CD14-positive monocyte (primary cell): ENCODE results near the gene FMNL3. TPM values are rescaled to one million over a fixed set of nuclear protein-coding genes. Genes with fewer than 3 reads are reported as not detected.

Experiments
- DNase-seq, 3 donors: peaks; one replicate each; pipeline ENCODE4 v3.0.0-alpha.2; 2011 to 2022
- H2AFZ ChIP-seq: 2 replicates; pipeline ENCODE4 v1.6.0; 2012; ENCODE audit warnings: mild to moderate bottlenecking, low read depth, low read length, inconsistent platforms; ENCODE audit not compliant: insufficient read depth, poor library complexity, severe bottlenecking
- H3K27ac ChIP-seq, 2 donors: 1 replicate in 1 of 2; 2 replicates in 1 of 2; pipeline ENCODE4 v1.5.1; 2012 to 2013; ENCODE audit warnings: low read length in 2 of 2, control low read depth in 1 of 2, inconsistent platforms in 1 of 2, low read depth in 1 of 2, mild to moderate bottlenecking in 1 of 2
- H3K27me3 ChIP-seq, 2 donors: one replicate each; pipeline versions ENCODE4 v1.6.0 to v1.6.1; 2011 to 2013; ENCODE audit warnings: low read length in 2 of 2; ENCODE audit not compliant: control insufficient read depth in 2 of 2, insufficient read depth in 2 of 2
- H3K36me3 ChIP-seq, 2 donors: replicated peaks in 1 of 2; 1 replicate in 1 of 2; 2 replicates in 1 of 2; pipeline versions ENCODE4 v1.5.1 to v1.6.1; 2012 to 2013; ENCODE audit warnings: low read length in 2 of 2, control low read depth in 1 of 2, inconsistent platforms in 1 of 2, mild to moderate bottlenecking in 1 of 2; ENCODE audit not compliant: insufficient read depth in 2 of 2, control insufficient read depth in 1 of 2
- H3K4me1 ChIP-seq, 2 donors: 1 replicate in 1 of 2; 2 replicates in 1 of 2; pipeline versions ENCODE4 v1.5.1 to v1.6.1; 2012 to 2013; ENCODE audit warnings: low read length in 2 of 2, control low read depth in 1 of 2, inconsistent platforms in 1 of 2, mild to moderate bottlenecking in 1 of 2, moderate library complexity in 1 of 2; ENCODE audit not compliant: insufficient read depth in 2 of 2, control insufficient read depth in 1 of 2
- H3K4me2 ChIP-seq: replicated peaks from 2 replicates; pipeline ENCODE3; 2012; ENCODE audit warnings: low read length, moderate library complexity, mild to moderate bottlenecking; ENCODE audit not compliant: poor library complexity, severe bottlenecking; ENCODE audit errors: extremely low read depth
- H3K4me3 ChIP-seq, 3 experiments: fragments of 200-600 bp in 1 of 3; sonication (generic) in 1 of 3; replicated peaks in 1 of 3; 1 replicate in 2 of 3; 2 replicates in 1 of 3; pipeline ENCODE4 v1.5.1; 2011 to 2013; ENCODE audit warnings: low read length in 3 of 3, mild to moderate bottlenecking in 3 of 3, control low read depth in 2 of 3, low read depth in 2 of 3, inconsistent platforms in 1 of 3, moderate library complexity in 1 of 3
- H3K79me2 ChIP-seq: 2 replicates; pipeline ENCODE4 v1.6.0; 2012; ENCODE audit warnings: mild to moderate bottlenecking, control low read depth, inconsistent platforms, low read length, moderate library complexity; ENCODE audit not compliant: insufficient read depth
- H3K9ac ChIP-seq: 2 replicates; pipeline ENCODE4 v1.6.0; 2017; ENCODE audit warnings: low read length, mild to moderate bottlenecking; ENCODE audit not compliant: insufficient read depth, poor library complexity, severe bottlenecking
- H3K9me3 ChIP-seq, 2 donors: replicated peaks in 1 of 2; 1 replicate in 1 of 2; 2 replicates in 1 of 2; pipeline versions ENCODE4 v1.5.1 to v1.6.1; 2012 to 2013; ENCODE audit warnings: low read length in 2 of 2, control low read depth in 1 of 2; ENCODE audit not compliant: control insufficient read depth in 1 of 2, insufficient read depth in 1 of 2
- H4K20me1 ChIP-seq: 2 replicates; pipeline ENCODE4 v1.6.0; 2012; ENCODE audit warnings: mild to moderate bottlenecking, low read length, control low read depth, moderate library complexity; ENCODE audit not compliant: insufficient read depth
- H3K27ac Mint-ChIP-seq, 7 donors: one replicate each; pipeline ENCODE4 v1.8.0; 2020; ENCODE audit warnings: mild to moderate bottlenecking in 7 of 7, mixed read lengths in 7 of 7, moderate library complexity in 6 of 7, inconsistent platforms in 2 of 7
- H3K27me3 Mint-ChIP-seq, 3 donors: one replicate each; pipeline ENCODE4 v1.8.0; 2021 to 2022; ENCODE audit warnings: low read depth in 3 of 3, mild to moderate bottlenecking in 3 of 3, mixed read lengths in 3 of 3, moderate library complexity in 3 of 3, inconsistent platforms in 1 of 3
- H3K36me3 Mint-ChIP-seq, 2 donors: one replicate each; pipeline ENCODE4 v1.8.0; 2020; ENCODE audit warnings: mixed read lengths in 2 of 2, inconsistent platforms in 1 of 2, mild to moderate bottlenecking in 1 of 2
- H3K4me1 Mint-ChIP-seq: one replicate; pipeline ENCODE4 v1.8.0; 2020; ENCODE audit warnings: mild to moderate bottlenecking, mixed read lengths
- H3K4me3 Mint-ChIP-seq, 2 donors: one replicate each; pipeline ENCODE4 v1.8.0; 2020; ENCODE audit warnings: mild to moderate bottlenecking in 2 of 2, mixed read lengths in 2 of 2, moderate library complexity in 1 of 2
- H3K9me3 Mint-ChIP-seq, 7 donors: one replicate each; pipeline ENCODE4 v1.8.0; 2020 to 2022; ENCODE audit warnings: mixed read lengths in 7 of 7, mild to moderate bottlenecking in 6 of 7, moderate library complexity in 6 of 7, inconsistent platforms in 2 of 7
- WGBS: methylation state at CpG from one replicate; pipeline ENCODE4 v1.1.5; 2013; ENCODE audit warnings: missing lambda C conversion rate; ENCODE audit not compliant: insufficient coverage; 5-methylcytosine and 5-hydroxymethylcytosine counted together
- intact Hi-C, 2 donors: fragments of 100-400 bp; cut with micrococcal nuclease; formaldehyde crosslinking; loops; one replicate each; pipeline versions ENCODE4 v1.15.0 to v1.15.1; 2023
- polyA plus RNA-seq, 3 donors: library from polyadenylated mRNA; depleted of rRNA in 1 of 3; unstranded in 2 of 3; stranded (reverse) in 1 of 3; fragments of 300-500 nt in 2 of 3; fragments of >200 nt in 1 of 3; fragmentation: Illumina TruSeq in 2 of 3; gene quantifications; 1 replicate in 2 of 3; 2 replicates in 1 of 3; pipeline ENCODE4 v1.2.3, GENCODE V29; 2012 to 2021
- TF ChIP-seq, protein P1 (sequence below): fragments of 200-600 bp; IDR thresholded peaks from one replicate; pipeline ENCODE4 v1.8.0; 2022; ENCODE audit warnings: antibody characterized with exemption, mild to moderate bottlenecking

The FMNL3 gene
- polyA plus RNA-seq, 3 donors, result 1.5 to 5.4 (median 1.7) TPM

DNA sequence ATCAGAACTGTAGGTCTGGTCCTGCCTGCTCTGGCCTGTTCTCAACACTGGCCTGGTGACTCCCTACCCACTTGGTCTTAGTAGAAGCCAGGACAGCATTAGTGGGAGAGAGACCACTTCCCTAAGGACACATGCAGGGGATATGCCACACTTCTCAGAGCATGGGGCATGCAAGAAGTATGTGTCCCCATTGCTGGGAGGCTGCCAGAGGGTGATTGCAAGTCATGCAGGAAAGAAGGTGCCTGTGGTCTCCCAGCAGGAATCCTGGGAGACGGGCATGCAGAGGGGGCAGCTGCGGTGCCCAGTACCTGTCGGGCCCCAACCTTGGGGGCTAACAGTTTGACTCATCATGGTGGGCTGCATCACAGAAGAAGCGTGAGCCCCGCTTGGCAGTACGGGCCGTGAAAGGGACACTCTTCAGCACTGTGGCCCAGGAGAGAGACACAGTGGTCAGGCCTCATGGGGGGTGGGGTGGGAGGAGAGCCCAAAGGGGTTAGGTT is 60.8 kb downstream of the FMNL3 start:
- H2AFZ ChIP-seq, result no peak overlapping the region
- Mint-ChIP-seq H3K4me1 (peaks cover 8% of the 10 kb centered on the region), H3K9me3 (no peaks in the 10 kb centered on the region), H3K4me3 (no peak overlapping the region), H3K36me3 (peaks cover 46 to 54% of the 10 kb centered on the region in 2 donors), H3K27me3 (peaks cover 0 to 3% (median 1%) of the 10 kb centered on the region in 3 donors), H3K27ac (no peak overlapping the region)
- H3K4me3 ChIP-seq, result no peak overlapping the region
- no peaks in the 10 kb centered on the region for H3K9me3 ChIP-seq
- intact Hi-C loops, result no loop called here
- TF ChIP-seq, protein P1, sequence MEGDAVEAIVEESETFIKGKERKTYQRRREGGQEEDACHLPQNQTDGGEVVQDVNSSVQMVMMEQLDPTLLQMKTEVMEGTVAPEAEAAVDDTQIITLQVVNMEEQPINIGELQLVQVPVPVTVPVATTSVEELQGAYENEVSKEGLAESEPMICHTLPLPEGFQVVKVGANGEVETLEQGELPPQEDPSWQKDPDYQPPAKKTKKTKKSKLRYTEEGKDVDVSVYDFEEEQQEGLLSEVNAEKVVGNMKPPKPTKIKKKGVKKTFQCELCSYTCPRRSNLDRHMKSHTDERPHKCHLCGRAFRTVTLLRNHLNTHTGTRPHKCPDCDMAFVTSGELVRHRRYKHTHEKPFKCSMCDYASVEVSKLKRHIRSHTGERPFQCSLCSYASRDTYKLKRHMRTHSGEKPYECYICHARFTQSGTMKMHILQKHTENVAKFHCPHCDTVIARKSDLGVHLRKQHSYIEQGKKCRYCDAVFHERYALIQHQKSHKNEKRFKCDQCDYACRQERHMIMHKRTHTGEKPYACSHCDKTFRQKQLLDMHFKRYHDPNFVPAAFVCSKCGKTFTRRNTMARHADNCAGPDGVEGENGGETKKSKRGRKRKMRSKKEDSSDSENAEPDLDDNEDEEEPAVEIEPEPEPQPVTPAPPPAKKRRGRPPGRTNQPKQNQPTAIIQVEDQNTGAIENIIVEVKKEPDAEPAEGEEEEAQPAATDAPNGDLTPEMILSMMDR, result no peak
- no peak overlapping the region for H3K27ac ChIP-seq
- H3K27me3 ChIP-seq, result no peaks in the 10 kb centered on the region
- H3K36me3 ChIP-seq, result peaks cover 23 to 45% of the 10 kb centered on the region in 2 donors
- H3K4me2 ChIP-seq, result no peak overlapping the region
- no peaks in the 10 kb centered on the region for H4K20me1 ChIP-seq
- H3K9ac ChIP-seq, result no peak overlapping the region
- no peak for DNase-seq
- peaks cover 4 to 6% of the 10 kb centered on the region in 2 donors for H3K4me1 ChIP-seq
- WGBS, result 85% methylated on average over 4 of the region's 7 CpGs
- H3K79me2 ChIP-seq, result no peaks in the 10 kb centered on the region

GRCh38 chr12:49645146-49646039 is 61.8 kb downstream of the FMNL3 start:
- H3K4me1 ChIP-seq, result peaks cover 4 to 6% of the 10 kb centered on the region in 2 donors
- Mint-ChIP-seq H3K27me3 (peaks cover 0 to 3% (median 1%) of the 10 kb centered on the region in 3 donors), H3K36me3 (peaks cover 43 to 45% of the 10 kb centered on the region in 2 donors), H3K9me3 (no peaks in the 10 kb centered on the region), H3K4me3 (no peak overlapping the region), H3K4me1 (peaks cover 8% of the 10 kb centered on the region), H3K27ac (no peak overlapping the region)
- no peak overlapping the region for H3K4me3 ChIP-seq
- no peak overlapping the region for H3K27ac ChIP-seq
- 98% methylated on average over 6 of the region's 6 CpGs for WGBS
- no peak overlapping the region for H3K4me2 ChIP-seq
- H3K36me3 ChIP-seq, result peaks cover 18 to 35% of the 10 kb centered on the region in 2 donors
- H4K20me1 ChIP-seq, result no peaks in the 10 kb centered on the region
- no peaks in the 10 kb centered on the region for H3K27me3 ChIP-seq
- TF ChIP-seq, protein P1, result no peak
- H3K79me2 ChIP-seq, result no peaks in the 10 kb centered on the region
- no peak for DNase-seq
- no peak overlapping the region for H3K9ac ChIP-seq
- H3K9me3 ChIP-seq, result no peaks in the 10 kb centered on the region
- intact Hi-C loops, result no loop called here
- H2AFZ ChIP-seq, result no peak overlapping the region
